CD8-positive, alpha-beta memory T cell (primary cell): ENCODE results near the gene TXNL4A. TPM values are rescaled to one million over a fixed set of nuclear protein-coding genes. Genes with fewer than 3 reads are reported as not detected.

Experiments used
- CTCF ChIA-PET: fragments of 350-600 bp; sonication (Branson Sonifier 250); formaldehyde crosslinking; loops from one replicate; lab custom pipeline; 2021; ENCODE audit warnings: antibody characterized with exemption; lab: Charles Lee
- POLR2A ChIA-PET: fragments of 350-600 bp; sonication (Branson Sonifier 250); formaldehyde crosslinking; loops from one replicate; lab custom pipeline; 2021; ENCODE audit warnings: antibody characterized with exemption; lab: Charles Lee
- DNase-seq, 5 donors: peaks; one replicate each; pipeline versions ENCODE4 v3.0.0 to v3.0.0-alpha.2; 2020 to 2022; ENCODE audit warnings: mixed read lengths in 1 of 5
- H3K27ac ChIP-seq: one replicate; pipeline ENCODE4 v1.7.0; 2013; ENCODE audit warnings: low read depth, mild to moderate bottlenecking, low read length, moderate library complexity
- H3K27me3 ChIP-seq: 2 replicates; pipeline ENCODE4 v1.7.0; 2013; ENCODE audit warnings: low read length, mild to moderate bottlenecking; ENCODE audit not compliant: insufficient read depth, poor library complexity, severe bottlenecking
- H3K36me3 ChIP-seq: 2 replicates; pipeline ENCODE4 v1.7.0; 2013; ENCODE audit warnings: mild to moderate bottlenecking, low read length, moderate library complexity; ENCODE audit not compliant: insufficient read depth
- H3K4me1 ChIP-seq: 2 replicates; pipeline ENCODE4 v1.7.0; 2013; ENCODE audit warnings: mild to moderate bottlenecking, low read length, moderate library complexity; ENCODE audit not compliant: insufficient read depth
- H3K4me3 ChIP-seq: 2 replicates; pipeline ENCODE4 v1.7.0; 2013; ENCODE audit warnings: mild to moderate bottlenecking, low read length
- H3K9me3 ChIP-seq: 2 replicates; pipeline ENCODE4 v1.7.0; 2013; ENCODE audit warnings: mild to moderate bottlenecking, low read length
- H3K27ac Mint-ChIP-seq, 8 donors: one replicate each; pipeline ENCODE4 v1.8.0; 2020 to 2021; ENCODE audit warnings: mixed read lengths in 8 of 8, mild to moderate bottlenecking in 6 of 8, inconsistent platforms in 3 of 8, moderate library complexity in 3 of 8
- H3K27me3 Mint-ChIP-seq, 2 donors: one replicate each; pipeline ENCODE4 v1.8.0; 2020 to 2021; ENCODE audit warnings: mixed read lengths in 2 of 2, mild to moderate bottlenecking in 1 of 2, moderate library complexity in 1 of 2
- H3K36me3 Mint-ChIP-seq, 3 donors: one replicate each; pipeline ENCODE4 v1.8.0; 2020 to 2021; ENCODE audit warnings: mixed read lengths in 3 of 3, inconsistent platforms in 1 of 3, mild to moderate bottlenecking in 1 of 3
- H3K4me1 Mint-ChIP-seq, 3 donors: one replicate each; pipeline ENCODE4 v1.8.0; 2020 to 2021; ENCODE audit warnings: mixed read lengths in 3 of 3, inconsistent platforms in 1 of 3, mild to moderate bottlenecking in 1 of 3
- H3K4me3 Mint-ChIP-seq, 7 donors: one replicate each; pipeline ENCODE4 v1.8.0; 2020 to 2021; ENCODE audit warnings: mixed read lengths in 7 of 7, mild to moderate bottlenecking in 6 of 7, moderate library complexity in 4 of 7, inconsistent platforms in 2 of 7
- H3K9me3 Mint-ChIP-seq, 5 donors: one replicate each; pipeline ENCODE4 v1.8.0; 2020 to 2022; ENCODE audit warnings: mixed read lengths in 5 of 5, mild to moderate bottlenecking in 3 of 5, moderate library complexity in 2 of 5, inconsistent platforms in 1 of 5
- polyA plus RNA-seq: library from polyadenylated mRNA; unstranded; fragments of 300-500 nt; fragmentation: Illumina TruSeq; gene quantifications from one replicate; pipeline ENCODE4 v1.2.3, GENCODE V29; 2021
- total RNA-seq, 2 experiments: library from RNA; stranded (reverse); gene quantifications; one replicate each; pipeline ENCODE4 v1.2.3, GENCODE V29; 2021

TXNL4A gene
- total and polyA plus RNA-seq, 3 experiments from 2014 or later: 198 to 260 (median 202) TPM

DNA sequence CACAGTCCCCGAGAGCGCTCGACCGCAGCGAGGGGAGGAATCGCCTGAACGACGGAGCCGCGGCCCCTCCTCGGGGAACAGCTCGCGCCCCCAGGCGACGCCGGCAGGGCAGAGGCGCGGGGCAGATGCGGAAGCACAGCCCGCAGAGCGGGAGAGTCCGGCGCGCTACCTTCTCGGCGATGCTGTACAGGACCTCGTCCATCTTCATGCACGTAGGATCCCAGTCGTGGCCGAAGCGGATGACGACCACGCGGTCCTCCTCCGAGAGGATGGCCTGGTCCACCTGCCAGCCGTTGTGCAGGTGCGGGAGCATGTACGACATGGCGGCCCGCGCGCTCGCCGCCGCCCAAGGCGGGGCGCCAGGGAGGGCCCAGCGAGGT is 302 bp downstream of the TXNL4A start:
- peak overlapping the region; percentile 88 for H3K4me3 ChIP-seq
- peaks cover 44% of the 10 kb centered on the region for H3K4me1 ChIP-seq
- CTCF ChIA-PET: interaction anchor here (1.4 kb wide), 1 partner anchor 47 kb away, joined by 3 read pairs; the partner anchor contains the start of gene RBFA
- peak; percentile 52 to 78 (median 69) for DNase-seq
- peaks cover 10% of the 10 kb centered on the region for H3K36me3 ChIP-seq
- H3K27me3 Mint-ChIP-seq: peaks cover 0 to 2% of the 10 kb centered on the region in 2 donors
- H3K9me3 ChIP-seq: no peaks in the 10 kb centered on the region
- peaks cover 0 to 34% (median 2%) of the 10 kb centered on the region in 3 donors for H3K36me3 Mint-ChIP-seq
- H3K4me1 Mint-ChIP-seq: peaks cover 46 to 54% (median 52%) of the 10 kb centered on the region in 3 donors
- H3K27ac ChIP-seq: peak overlapping the region; percentile 96
- H3K27ac Mint-ChIP-seq: peak overlapping the region; percentile 77 to 99 (median 93)
- no peaks in the 10 kb centered on the region for H3K27me3 ChIP-seq
- H3K9me3 Mint-ChIP-seq: no peaks in the 10 kb centered on the region
- peak overlapping the region; percentile 88 to 98 (median 91) for H3K4me3 Mint-ChIP-seq
- POLR2A ChIA-PET: interaction anchor here (1.0 to 1.6 kb wide), 4 partner anchors 22 to 46 kb away, joined by 4 to 9 read pairs (median 6); partner anchors contain the start of genes RBFA and SLC66A2

DNA sequence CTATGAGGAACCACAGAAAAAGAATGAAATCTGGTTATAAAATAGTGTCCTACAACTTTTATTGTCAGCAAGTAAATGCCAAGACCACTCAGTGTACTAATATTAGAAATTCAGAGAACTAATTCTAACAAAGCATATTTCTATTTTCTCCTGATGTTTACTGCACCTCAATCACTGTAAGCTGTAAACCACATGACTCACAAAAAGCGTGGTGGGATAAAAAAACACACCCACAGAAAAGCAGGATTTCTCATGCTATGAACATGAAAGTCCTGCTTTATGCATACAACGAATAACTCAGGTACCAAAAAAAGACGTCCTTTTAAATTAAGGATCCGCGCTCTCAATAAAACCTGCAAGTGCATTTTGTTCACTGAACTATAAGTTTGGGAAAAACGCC is 797 bp downstream of the TXNL4A start:
- H3K9me3 Mint-ChIP-seq: no peaks in the 10 kb centered on the region
- peaks cover 47 to 57% (median 57%) of the 10 kb centered on the region in 3 donors for H3K4me1 Mint-ChIP-seq
- POLR2A ChIA-PET: interaction anchor here (1.0 to 1.6 kb wide), 3 partner anchors 24 to 46 kb away, joined by 4 to 9 read pairs (median 6); partner anchors contain the start of genes RBFA and SLC66A2
- H3K27me3 Mint-ChIP-seq: peaks cover 0 to 2% of the 10 kb centered on the region in 2 donors
- peaks cover 10% of the 10 kb centered on the region for H3K36me3 ChIP-seq
- H3K4me1 ChIP-seq: peaks cover 49% of the 10 kb centered on the region
- H3K9me3 ChIP-seq: no peaks in the 10 kb centered on the region
- peak overlapping the region; percentile 88 to 98 (median 91) for H3K4me3 Mint-ChIP-seq
- peaks cover 0 to 34% (median 2%) of the 10 kb centered on the region in 3 donors for H3K36me3 Mint-ChIP-seq
- peak overlapping the region; percentile 88 for H3K4me3 ChIP-seq
- no peak for DNase-seq
- CTCF ChIA-PET: interaction anchor here (1.4 kb wide), 1 partner anchor 47 kb away, joined by 3 read pairs; the partner anchor contains the start of gene RBFA
- peak overlapping the region; percentile 77 to 99 (median 93) for H3K27ac Mint-ChIP-seq
- H3K27me3 ChIP-seq: no peaks in the 10 kb centered on the region
- H3K27ac ChIP-seq: peak overlapping the region; percentile 96

DNA sequence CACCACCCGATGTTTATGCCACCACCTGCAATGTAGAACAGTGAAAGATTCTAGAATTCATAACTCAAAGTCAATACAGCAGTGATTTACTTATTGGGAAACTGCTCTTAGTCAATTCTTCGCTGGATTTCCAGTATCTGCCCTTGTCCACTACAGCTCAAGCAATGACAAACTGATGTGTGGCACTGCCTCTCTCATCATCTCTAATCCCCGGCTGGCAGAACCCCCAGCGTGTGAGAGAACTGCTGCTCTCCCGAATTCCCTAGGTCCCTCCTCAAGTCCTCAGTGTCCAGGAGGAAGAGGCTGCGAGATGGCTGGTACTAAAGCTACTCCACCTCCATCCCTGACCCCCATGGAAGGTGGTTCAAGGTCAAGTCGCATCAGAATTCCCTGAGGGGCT is 1.6 kb downstream of the TXNL4A start:
- Mint-ChIP-seq H3K36me3 (peaks cover 0 to 40% (median 2%) of the 10 kb centered on the region in 3 donors), H3K4me3 (peak overlapping the region; percentile 88 to 98 (median 91)), H3K27ac (peak overlapping the region; percentile 8 to 99 (median 85)), H3K27me3 (peaks cover 0 to 2% of the 10 kb centered on the region in 2 donors), H3K9me3 (no peaks in the 10 kb centered on the region), H3K4me1 (peaks cover 56 to 66% (median 65%) of the 10 kb centered on the region in 3 donors)
- Histone ChIP-seq H3K4me1 (peaks cover 56% of the 10 kb centered on the region), H3K9me3 (no peaks in the 10 kb centered on the region), H3K36me3 (peaks cover 10% of the 10 kb centered on the region), H3K27me3 (no peaks in the 10 kb centered on the region), H3K4me3 (peak overlapping the region; percentile 88), H3K27ac (no peak overlapping the region)
- DNase-seq: no peak
- CTCF ChIA-PET: interaction anchor here (2.4 to 3.7 kb wide), 2 partner anchors 23 to 45 kb away, joined by 9 to 13 read pairs; partner anchors contain the start of gene HSBP1L1
- POLR2A ChIA-PET: interaction anchor here (1.4 kb wide), 1 partner anchor 47 kb away, joined by 9 read pairs; the partner anchor contains the start of gene RBFA

DNA sequence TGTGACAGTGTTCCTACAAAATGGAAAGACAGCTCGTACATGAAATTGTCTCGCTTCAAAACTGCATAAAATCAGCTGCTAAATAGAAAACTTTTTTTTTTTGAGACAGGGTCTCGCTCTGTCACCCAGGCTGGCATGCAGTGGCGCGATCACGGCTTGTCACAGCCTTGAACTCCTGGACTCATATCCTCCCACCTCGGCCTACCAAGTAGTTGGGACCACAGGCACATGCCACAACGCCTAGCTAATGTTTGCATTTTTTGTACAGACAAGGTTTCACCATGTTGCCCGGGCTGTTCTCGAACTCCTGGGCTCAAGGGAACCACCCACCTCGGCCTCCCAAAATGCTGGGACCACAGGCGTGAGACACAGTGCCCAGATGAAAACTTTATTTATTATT is 3.2 kb downstream of the TXNL4A start:
- Mint-ChIP-seq H3K27ac (peak overlapping the region in 5 of 8 donors; percentile 18 to 54 (median 35)), H3K4me3 (peak overlapping the region in 3 of 7 donors; percentile 7 to 60 (median 15)), H3K9me3 (no peaks in the 10 kb centered on the region), H3K27me3 (no peaks in the 10 kb centered on the region), H3K36me3 (peaks cover 0 to 44% (median 2%) of the 10 kb centered on the region in 3 donors), H3K4me1 (peaks cover 64 to 79% (median 76%) of the 10 kb centered on the region in 3 donors)
- H3K36me3 ChIP-seq: peaks cover 10% of the 10 kb centered on the region
- peaks cover 56% of the 10 kb centered on the region for H3K4me1 ChIP-seq
- no peaks in the 10 kb centered on the region for H3K27me3 ChIP-seq
- H3K9me3 ChIP-seq: no peaks in the 10 kb centered on the region
- DNase-seq: no peak
- H3K27ac ChIP-seq: no peak overlapping the region
- POLR2A ChIA-PET: interaction anchor here (1.2 kb wide), 1 partner anchor 19 kb away, joined by 6 read pairs; no protein-coding TSS in a partner anchor
- CTCF ChIA-PET: interaction anchor here (0.8 to 3.7 kb wide), 4 partner anchors 11 to 47 kb away, joined by 3 to 13 read pairs (median 6); partner anchors contain the start of gene HSBP1L1
- H3K4me3 ChIP-seq: no peak overlapping the region

DNA sequence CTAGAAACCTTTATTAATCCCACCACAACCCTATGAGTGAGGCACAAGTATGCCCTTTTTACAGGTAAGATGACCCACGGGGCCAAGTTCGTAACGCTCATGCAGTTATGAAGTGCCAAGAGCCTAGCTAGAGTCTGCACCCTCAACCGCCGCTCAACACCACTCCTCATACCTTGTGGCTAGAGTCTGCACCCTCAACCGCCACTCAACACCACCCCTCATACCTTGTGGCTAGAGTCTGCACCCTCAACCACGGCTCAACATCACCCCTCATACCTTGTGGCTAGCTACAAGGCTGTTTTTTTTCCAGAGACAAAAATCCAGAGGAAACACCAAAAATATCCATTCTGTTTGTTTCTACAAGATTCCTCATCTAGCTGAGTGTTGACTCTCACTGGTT is 4.6 kb downstream of the TXNL4A start:
- H3K4me1 Mint-ChIP-seq: peaks cover 68 to 85% (median 80%) of the 10 kb centered on the region in 3 donors
- CTCF ChIA-PET: interaction anchor here (3.7 kb wide), 1 partner anchor 20 kb away, joined by 13 read pairs; the partner anchor contains the start of gene HSBP1L1
- H3K27ac ChIP-seq: no peak overlapping the region
- peak overlapping the region; percentile 27 to 79 (median 48) for H3K4me3 Mint-ChIP-seq
- peak overlapping the region; percentile 10 to 90 (median 68) for H3K27ac Mint-ChIP-seq
- H3K36me3 Mint-ChIP-seq: peaks cover 0 to 51% (median 6%) of the 10 kb centered on the region in 3 donors
- POLR2A ChIA-PET: no interaction called here
- H3K4me3 ChIP-seq: no peak overlapping the region
- H3K36me3 ChIP-seq: peaks cover 10% of the 10 kb centered on the region
- H3K9me3 ChIP-seq: no peaks in the 10 kb centered on the region
- H3K4me1 ChIP-seq: peaks cover 51% of the 10 kb centered on the region
- no peaks in the 10 kb centered on the region for H3K27me3 ChIP-seq
- no peaks in the 10 kb centered on the region for H3K9me3 Mint-ChIP-seq
- no peaks in the 10 kb centered on the region for H3K27me3 Mint-ChIP-seq
- DNase-seq: peak in 1 of 5 donors; percentile 28

DNA sequence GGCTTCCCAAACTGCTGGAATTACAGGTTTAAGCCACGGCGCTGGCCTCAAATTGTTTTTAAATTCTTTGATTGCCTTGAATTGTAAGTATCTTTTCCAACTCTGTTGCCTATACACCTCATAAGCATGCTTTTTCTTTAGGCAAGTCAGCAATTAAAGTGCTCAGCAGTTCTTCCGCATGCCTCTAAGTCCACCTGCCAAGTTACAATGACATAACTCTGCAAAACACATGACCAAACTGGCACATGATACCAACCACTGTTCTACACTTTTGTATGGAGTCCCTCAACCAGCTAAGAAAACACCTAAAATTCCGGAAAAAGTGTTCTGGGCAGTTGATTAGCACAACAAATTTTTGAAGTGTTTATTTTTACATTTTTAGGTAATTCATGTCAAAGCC is 5.1 kb downstream of the TXNL4A start:
- Mint-ChIP-seq H3K27ac (peak overlapping the region in 7 of 8 donors; percentile 15 to 83 (median 50)), H3K36me3 (peaks cover 0 to 50% (median 6%) of the 10 kb centered on the region in 3 donors), H3K9me3 (no peaks in the 10 kb centered on the region), H3K4me3 (peak overlapping the region in 4 of 7 donors; percentile 10 to 54 (median 42)), H3K4me1 (peaks cover 68 to 86% (median 78%) of the 10 kb centered on the region in 3 donors), H3K27me3 (no peaks in the 10 kb centered on the region)
- Histone ChIP-seq H3K27me3 (no peaks in the 10 kb centered on the region), H3K9me3 (no peaks in the 10 kb centered on the region), H3K27ac (no peak overlapping the region), H3K4me1 (peaks cover 51% of the 10 kb centered on the region), H3K4me3 (no peak overlapping the region), H3K36me3 (peaks cover 10% of the 10 kb centered on the region)
- ChIA-PET CTCF (interaction anchor here (3.7 kb wide), 1 partner anchor 19 kb away, joined by 13 read pairs; the partner anchor contains the start of gene HSBP1L1), POLR2A (no interaction called here)
- no peak for DNase-seq

DNA sequence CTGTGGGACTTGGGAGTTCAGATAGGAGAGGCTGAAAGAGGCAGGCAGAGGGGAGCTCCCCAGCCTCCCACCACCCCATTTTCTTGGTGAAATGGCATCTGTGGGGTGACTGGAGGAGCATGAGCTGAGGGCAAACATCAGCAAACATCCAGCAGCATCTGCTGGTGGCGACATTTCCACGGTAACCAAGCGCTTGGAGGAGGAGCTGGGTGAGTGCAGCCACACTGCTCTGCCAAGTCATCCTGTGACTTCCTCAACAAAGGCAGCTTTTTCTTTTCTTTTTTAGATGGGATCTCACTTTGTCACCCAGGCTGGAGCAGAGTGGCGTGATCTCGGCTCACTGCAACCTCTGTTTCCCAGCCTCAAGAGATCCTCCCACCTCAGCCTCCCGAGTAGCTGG is 5.6 kb downstream of the TXNL4A start:
- no peak for DNase-seq
- Mint-ChIP-seq H3K9me3 (no peaks in the 10 kb centered on the region), H3K27ac (peak overlapping the region in 2 of 8 donors; percentile 7 to 88), H3K4me1 (peaks cover 72 to 89% (median 81%) of the 10 kb centered on the region in 3 donors), H3K4me3 (peak overlapping the region in 4 of 7 donors; percentile 8 to 71 (median 52)), H3K27me3 (no peaks in the 10 kb centered on the region), H3K36me3 (peaks cover 0 to 55% (median 6%) of the 10 kb centered on the region in 3 donors)
- H3K9me3 ChIP-seq: no peaks in the 10 kb centered on the region
- H3K27ac ChIP-seq: no peak overlapping the region
- H3K4me1 ChIP-seq: peaks cover 50% of the 10 kb centered on the region
- peaks cover 10% of the 10 kb centered on the region for H3K36me3 ChIP-seq
- CTCF ChIA-PET: no interaction called here
- no peak overlapping the region for H3K4me3 ChIP-seq
- POLR2A ChIA-PET: no interaction called here
- no peaks in the 10 kb centered on the region for H3K27me3 ChIP-seq

DNA sequence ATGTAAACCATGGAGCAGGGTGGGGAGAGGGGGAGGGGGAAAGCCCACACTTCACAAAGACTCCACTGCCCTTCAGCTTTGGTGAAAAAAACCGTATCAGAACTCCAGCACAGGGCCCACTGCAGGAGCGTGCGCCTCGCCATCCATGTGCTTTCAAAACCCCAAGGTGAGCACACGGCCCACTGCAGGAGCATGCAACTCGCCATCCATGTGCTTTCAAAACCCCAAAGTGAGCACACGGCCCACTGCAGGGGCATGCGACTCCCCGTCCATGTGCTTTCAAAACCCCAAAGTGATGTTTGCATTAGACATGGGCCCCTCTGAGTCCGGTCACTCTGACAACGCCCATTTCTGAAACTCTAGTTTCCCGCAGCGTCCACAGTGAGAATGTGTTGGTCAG is 7.8 kb downstream of the TXNL4A start:
- no peak overlapping the region for H3K27ac ChIP-seq
- no peaks in the 10 kb centered on the region for H3K9me3 ChIP-seq
- Mint-ChIP-seq H3K9me3 (no peaks in the 10 kb centered on the region), H3K27me3 (no peaks in the 10 kb centered on the region), H3K27ac (peak overlapping the region in 1 of 8 donors; percentile 4), H3K36me3 (peaks cover 0 to 59% (median 6%) of the 10 kb centered on the region in 3 donors), H3K4me1 (peaks cover 62 to 77% (median 70%) of the 10 kb centered on the region in 3 donors), H3K4me3 (no peak overlapping the region)
- peaks cover 30% of the 10 kb centered on the region for H3K4me1 ChIP-seq
- no peak for DNase-seq
- peaks cover 21% of the 10 kb centered on the region for H3K36me3 ChIP-seq
- H3K27me3 ChIP-seq: no peaks in the 10 kb centered on the region
- POLR2A ChIA-PET: no interaction called here
- CTCF ChIA-PET: no interaction called here
- no peak overlapping the region for H3K4me3 ChIP-seq
